D721Med (cell line): Measurements from ENCODE around the gene SIRPB1.

ENCODE experiments used
- DNase-seq: peaks from one replicate; pipeline ENCODE4 v3.0.0; 2011; ENCODE audit warnings: low spot score; ENCODE audit not compliant: insufficient read length
- FAIRE-seq: peaks from 2 replicates; lab custom pipeline; 2011; peaks lifted over from hg19 to GRCh38; lab: Jason Lieb, UNC
- TF ChIP-seq, protein P1 (sequence below): IDR thresholded peaks from 2 replicates; pipeline ENCODE4 v1.5.1; 2012; ENCODE audit warnings: mild to moderate bottlenecking, control low read depth; ENCODE audit not compliant: insufficient read depth; ENCODE audit errors: missing control alignments

Gene SIRPB1

GRCh38 chr20:1619861-1620444, at the start of gene SIRPB1:
SIRPB1 (minus strand) TSS chr20:1620009; CDS start chr20:1619944, 65 bp downstream.
- FAIRE-seq (no peak), DNase-seq (no peak)
- TF ChIP-seq, protein P1, sequence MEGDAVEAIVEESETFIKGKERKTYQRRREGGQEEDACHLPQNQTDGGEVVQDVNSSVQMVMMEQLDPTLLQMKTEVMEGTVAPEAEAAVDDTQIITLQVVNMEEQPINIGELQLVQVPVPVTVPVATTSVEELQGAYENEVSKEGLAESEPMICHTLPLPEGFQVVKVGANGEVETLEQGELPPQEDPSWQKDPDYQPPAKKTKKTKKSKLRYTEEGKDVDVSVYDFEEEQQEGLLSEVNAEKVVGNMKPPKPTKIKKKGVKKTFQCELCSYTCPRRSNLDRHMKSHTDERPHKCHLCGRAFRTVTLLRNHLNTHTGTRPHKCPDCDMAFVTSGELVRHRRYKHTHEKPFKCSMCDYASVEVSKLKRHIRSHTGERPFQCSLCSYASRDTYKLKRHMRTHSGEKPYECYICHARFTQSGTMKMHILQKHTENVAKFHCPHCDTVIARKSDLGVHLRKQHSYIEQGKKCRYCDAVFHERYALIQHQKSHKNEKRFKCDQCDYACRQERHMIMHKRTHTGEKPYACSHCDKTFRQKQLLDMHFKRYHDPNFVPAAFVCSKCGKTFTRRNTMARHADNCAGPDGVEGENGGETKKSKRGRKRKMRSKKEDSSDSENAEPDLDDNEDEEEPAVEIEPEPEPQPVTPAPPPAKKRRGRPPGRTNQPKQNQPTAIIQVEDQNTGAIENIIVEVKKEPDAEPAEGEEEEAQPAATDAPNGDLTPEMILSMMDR = no peak

DNA sequence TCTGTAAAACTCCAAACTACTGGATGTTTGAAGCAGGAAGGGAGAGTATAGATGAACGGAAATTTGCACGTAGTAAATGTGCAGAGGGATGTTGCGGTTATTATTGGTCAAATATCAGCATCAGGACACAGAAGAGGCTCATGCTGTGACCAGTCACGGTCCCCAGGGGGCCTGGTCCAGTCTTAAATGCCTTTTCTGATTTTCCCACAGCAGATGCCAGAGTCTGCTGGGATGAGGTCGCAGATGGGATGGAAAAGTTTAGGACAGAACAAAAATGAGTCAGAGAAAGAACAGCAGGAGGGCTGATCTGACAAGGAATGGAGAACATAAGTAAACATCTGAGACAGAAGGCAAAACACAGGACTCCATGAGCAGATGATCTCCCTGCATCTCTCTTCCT, 49.5 kb upstream of the SIRPB1 start:
- FAIRE-seq = no peak
- TF ChIP-seq, protein P1 = no peak
- DNase-seq = no peak

- DNase-seq (no peak), FAIRE-seq (no peak)
- TF ChIP-seq, protein P1 = no peak
These were observed 47.8 kb upstream of the SIRPB1 start for GRCh38 chr20:1667502-1668085.

DNA sequence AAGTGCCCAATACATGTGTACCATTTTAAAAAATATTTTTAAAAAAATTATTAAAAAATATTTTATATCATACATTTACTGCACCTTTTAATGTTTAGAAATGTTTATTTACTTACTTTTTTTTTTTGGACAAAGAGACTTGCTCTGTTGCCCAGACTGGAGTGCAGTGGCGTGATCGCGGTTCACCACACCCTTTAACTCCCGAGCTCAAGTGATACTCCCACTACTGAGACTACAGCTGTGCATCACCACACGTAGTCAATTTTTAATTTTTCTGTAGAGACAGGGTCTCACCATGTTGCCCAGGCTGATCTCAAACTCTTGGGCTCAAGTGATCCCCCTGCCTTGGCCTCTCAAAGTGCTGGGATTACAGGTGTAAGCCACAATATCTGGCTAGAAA, 47.0 kb upstream of the SIRPB1 start:
- TF ChIP-seq, protein P1 = no peak
- DNase-seq (no peak), FAIRE-seq (no peak)

DNA sequence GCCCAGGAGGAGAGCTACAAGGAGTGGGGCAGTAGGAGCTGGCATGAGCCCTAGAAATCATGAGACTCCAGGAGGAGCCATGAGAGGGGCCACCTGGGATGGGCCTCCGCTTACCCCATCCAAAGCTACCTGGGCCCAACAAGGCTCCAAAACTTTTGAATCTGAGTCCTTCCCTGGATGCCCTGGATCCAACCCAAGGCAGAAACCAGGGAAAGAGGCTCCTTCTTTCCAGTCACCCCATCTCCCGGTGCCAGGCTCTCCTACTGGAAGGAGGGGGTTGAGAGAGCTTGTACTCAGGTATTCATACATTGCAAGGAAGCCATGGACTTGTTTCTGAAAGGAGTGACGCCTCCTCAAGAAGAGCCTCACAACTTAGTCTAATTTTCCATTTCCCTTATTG, 45.5 kb upstream of the SIRPB1 start:
- FAIRE-seq (no peak), DNase-seq (no peak)
- TF ChIP-seq, protein P1 = no peak

GRCh38 chr20:1664911-1665310, 45.1 kb upstream of the SIRPB1 start:
- FAIRE-seq (no peak), DNase-seq (no peak)
- TF ChIP-seq, protein P1 = no peak

DNA sequence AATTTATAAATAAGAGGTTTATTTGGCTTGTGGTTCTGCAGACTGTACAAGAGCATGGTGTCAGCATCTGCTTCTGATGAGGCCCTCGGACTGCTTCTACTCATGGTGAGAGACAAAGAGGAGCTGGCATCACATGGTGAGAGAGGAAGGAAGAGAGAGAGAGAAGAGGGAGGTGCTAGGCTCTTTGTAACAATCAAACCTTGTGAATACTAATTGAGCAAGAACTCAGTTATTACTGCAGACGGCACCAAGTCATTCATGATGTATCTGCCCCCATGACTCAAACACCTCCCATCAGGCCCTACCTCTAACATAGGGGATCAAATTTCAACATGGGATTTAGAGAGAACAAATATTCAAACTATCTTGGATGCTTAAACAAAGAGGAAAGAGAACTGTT, 44.1 kb upstream of the SIRPB1 start:
- DNase-seq (no peak), FAIRE-seq (no peak)
- TF ChIP-seq, protein P1 = no peak
